ENCODE data around the gene SRPX. TPM values are rescaled to one million over a fixed set of nuclear protein-coding genes. Genes with fewer than 3 reads are reported as not detected.

Gene SRPX
- total and polyA plus RNA-seq, 8 donors: 8.9 to 70.7 (median 34.6) TPM

GRCh38 chrX:38247051-38247450 lies 26.4 kb upstream of the SRPX start:
- no peak for DNase-seq
- intact Hi-C loops (cut with DNase I; ENCODE audit: low total_unique reads): no loop called here
- Histone ChIP-seq H3K4me3 (no peak overlapping the region), H3K4me1 (no peaks in the 10 kb centered on the region), H3K27me3 (no peaks in the 10 kb centered on the region), H3K36me3 (no peaks in the 10 kb centered on the region), H3K9me3 (no peaks in the 10 kb centered on the region), H3K27ac (no peak overlapping the region)
- TF ChIP-seq POLR2AphosphoS5 (IDR thresholded peaks at IDR 0.05) (no peak), POLR2A (IDR thresholded peaks at IDR 0.05) (no peak), EP300 (IDR thresholded peaks at IDR 0.05) (no peak)
- TF ChIP-seq, protein P1, sequence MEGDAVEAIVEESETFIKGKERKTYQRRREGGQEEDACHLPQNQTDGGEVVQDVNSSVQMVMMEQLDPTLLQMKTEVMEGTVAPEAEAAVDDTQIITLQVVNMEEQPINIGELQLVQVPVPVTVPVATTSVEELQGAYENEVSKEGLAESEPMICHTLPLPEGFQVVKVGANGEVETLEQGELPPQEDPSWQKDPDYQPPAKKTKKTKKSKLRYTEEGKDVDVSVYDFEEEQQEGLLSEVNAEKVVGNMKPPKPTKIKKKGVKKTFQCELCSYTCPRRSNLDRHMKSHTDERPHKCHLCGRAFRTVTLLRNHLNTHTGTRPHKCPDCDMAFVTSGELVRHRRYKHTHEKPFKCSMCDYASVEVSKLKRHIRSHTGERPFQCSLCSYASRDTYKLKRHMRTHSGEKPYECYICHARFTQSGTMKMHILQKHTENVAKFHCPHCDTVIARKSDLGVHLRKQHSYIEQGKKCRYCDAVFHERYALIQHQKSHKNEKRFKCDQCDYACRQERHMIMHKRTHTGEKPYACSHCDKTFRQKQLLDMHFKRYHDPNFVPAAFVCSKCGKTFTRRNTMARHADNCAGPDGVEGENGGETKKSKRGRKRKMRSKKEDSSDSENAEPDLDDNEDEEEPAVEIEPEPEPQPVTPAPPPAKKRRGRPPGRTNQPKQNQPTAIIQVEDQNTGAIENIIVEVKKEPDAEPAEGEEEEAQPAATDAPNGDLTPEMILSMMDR (IDR thresholded peaks at IDR 0.05): no peak
- WGBS, 5 donors: 78 to 97% (median 86%) methylated on average over 2 of the region's 2 CpGs

DNA sequence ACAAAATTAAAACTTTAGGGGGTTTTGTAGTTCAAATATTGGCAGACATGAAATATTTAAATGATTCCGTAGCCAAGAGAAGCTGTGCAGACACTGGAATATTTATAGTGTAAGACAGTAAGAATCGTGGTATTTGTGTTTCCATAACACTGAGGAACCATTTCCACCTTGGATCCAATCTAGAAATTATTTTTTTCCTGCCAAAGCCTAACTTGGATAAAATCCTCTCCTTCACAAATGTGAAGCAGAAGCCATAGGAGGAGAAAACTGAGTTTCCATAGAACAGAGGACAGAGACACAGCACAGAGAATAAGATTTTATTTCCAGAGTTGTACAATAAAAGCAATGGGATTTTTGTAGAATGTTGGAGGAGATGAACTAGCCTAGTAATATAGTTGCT lies 19.9 kb upstream of the SRPX start:
- no peak for DNase-seq
- TF ChIP-seq POLR2AphosphoS5 (IDR thresholded peaks at IDR 0.05) (no peak), EP300 (IDR thresholded peaks at IDR 0.05) (no peak), POLR2A (IDR thresholded peaks at IDR 0.05) (no peak)
- TF ChIP-seq, protein P1 (IDR thresholded peaks at IDR 0.05): no peak
- Histone ChIP-seq H3K4me3 (no peak overlapping the region), H3K9me3 (no peaks in the 10 kb centered on the region), H3K36me3 (no peaks in the 10 kb centered on the region), H3K27ac (no peak overlapping the region), H3K4me1 (no peaks in the 10 kb centered on the region), H3K27me3 (no peaks in the 10 kb centered on the region)
- intact Hi-C loops (cut with DNase I; ENCODE audit: low total_unique reads): no loop called here
- WGBS, 5 donors: 62 to 88% (median 81%) methylated on average over 2 of the region's 2 CpGs

DNA sequence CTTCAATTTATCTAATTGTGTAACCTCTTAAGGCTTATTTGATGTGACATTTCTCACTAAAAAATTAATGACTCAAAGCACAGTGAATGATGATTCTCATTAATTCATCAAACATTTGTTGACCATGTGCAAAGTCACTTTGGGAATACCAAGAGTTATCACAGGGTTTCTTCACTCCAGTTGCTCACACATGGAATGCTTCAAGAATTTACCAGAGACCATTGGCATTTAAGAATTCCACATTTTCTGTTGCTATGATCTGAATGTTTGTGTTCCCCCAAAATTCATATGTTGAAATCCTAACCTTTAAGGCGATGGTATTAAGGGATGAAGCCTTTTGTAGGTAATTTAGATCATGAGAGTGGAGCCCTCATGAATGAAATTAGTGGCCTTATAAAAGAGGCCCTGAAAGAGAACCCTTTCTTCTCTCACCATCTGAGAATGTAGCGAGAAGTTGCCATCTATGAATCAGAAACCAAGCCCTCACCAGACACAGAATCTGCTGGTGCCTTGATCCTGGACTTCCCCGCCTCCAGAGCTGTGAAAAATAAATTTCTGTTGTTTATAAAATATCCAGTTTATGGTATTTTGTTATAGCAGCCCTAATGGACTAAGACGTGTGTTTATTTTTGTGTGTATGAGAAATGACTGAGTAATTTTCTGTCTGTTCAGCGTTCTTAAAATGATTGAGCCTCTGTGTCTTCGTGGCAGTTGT lies 16.4 kb upstream of the SRPX start:
- WGBS, 5 donors: 65 to 92% (median 86%) methylated on average over 6 of the region's 6 CpGs
- no peaks in the 10 kb centered on the region for H3K4me1 ChIP-seq

GRCh38 chrX:38233891-38234667 lies 13.4 kb upstream of the SRPX start:
- Histone ChIP-seq H3K4me1 (no peaks in the 10 kb centered on the region), H3K4me3 (no peak overlapping the region), H3K27ac (peak overlapping the region in 3 of 5 donors; percentile 35 to 64 (median 44)), H3K36me3 (no peaks in the 10 kb centered on the region), H3K27me3 (no peaks in the 10 kb centered on the region), H3K9me3 (no peaks in the 10 kb centered on the region)
- TF ChIP-seq POLR2A (IDR thresholded peaks at IDR 0.05) (no peak), EP300 (IDR thresholded peaks at IDR 0.05) (no peak), POLR2AphosphoS5 (IDR thresholded peaks at IDR 0.05) (peak in 2 of 3 donors; percentile 16 to 23)
- TF ChIP-seq, protein P1 (IDR thresholded peaks at IDR 0.05): no peak
- 22 to 52% (median 31%) methylated on average over 3 of the region's 3 CpGs for WGBS, 5 donors
- peak in 1 of 2 donors; percentile 67 for DNase-seq
- intact Hi-C loops (cut with DNase I; ENCODE audit: low total_unique reads): no loop called here

More for the DNA sequence above, 16.4 kb upstream of the SRPX start:
- no peak overlapping the region for H3K27ac ChIP-seq
- intact Hi-C loops (cut with DNase I; ENCODE audit: low total_unique reads): no loop called here
- DNase-seq: no peak
- TF ChIP-seq EP300 (IDR thresholded peaks at IDR 0.05) (no peak), POLR2AphosphoS5 (IDR thresholded peaks at IDR 0.05) (no peak), POLR2A (IDR thresholded peaks at IDR 0.05) (no peak)
- TF ChIP-seq, protein P1 (IDR thresholded peaks at IDR 0.05): no peak
- H3K27me3 ChIP-seq: no peaks in the 10 kb centered on the region
- H3K4me3 ChIP-seq: no peak overlapping the region
- H3K36me3 ChIP-seq: no peaks in the 10 kb centered on the region
- no peaks in the 10 kb centered on the region for H3K9me3 ChIP-seq

Measured in stomach (tissue), 9 donors.